IMR-90 (cell line): ENCODE measurements around the gene MSANTD1. TPM values are rescaled to one million over a fixed set of nuclear protein-coding genes. Genes with fewer than 3 reads are reported as not detected.

Experiments
- ATAC-seq: fragments of 200-7000 bp; cut with Tn5 transposase; 2 replicates; pipeline ENCODE4 v1.9.1; 2020; ENCODE audit warnings: low read depth, mild to moderate bottlenecking, moderate library complexity
- BruUV-seq: library from RNA; stranded (reverse); fragments of 400-500 nt; replicated peaks from 2 replicates; lab custom pipeline; 2021; lab: Mats Ljungman, UMichigan
- CTCF ChIA-PET: fragments of 300-600 bp; formaldehyde crosslinking; extraction: SDS; loops from one replicate; lab custom pipeline; 2021; ENCODE audit warnings: antibody characterized with exemption; lab: Yijun Ruan, JAX
- POLR2A ChIA-PET: fragments of 300-600 bp; sonication (Branson Sonifier 250); formaldehyde crosslinking; loops from one replicate; lab custom pipeline; 2022; ENCODE audit warnings: antibody characterized with exemption; ENCODE audit not compliant: unreplicated experiment; lab: Charles Lee
- DNase-seq: peaks from one replicate; pipeline ENCODE4 v3.0.0; 2013
- H2AFZ ChIP-seq: replicated peaks from 2 replicates; pipeline ENCODE3; 2013; ENCODE audit warnings: low read length, mild to moderate bottlenecking; ENCODE audit not compliant: poor library complexity
- H2AK5ac ChIP-seq: 2 replicates; pipeline ENCODE4 v1.6.1; 2013; ENCODE audit warnings: low read depth, low read length, inconsistent platforms
- H2AK9ac ChIP-seq: replicated peaks from 2 replicates; pipeline ENCODE3; 2013; ENCODE audit warnings: mild to moderate bottlenecking, low read depth, low read length, moderate library complexity; ENCODE audit not compliant: poor library complexity
- H2BK120ac ChIP-seq: 2 replicates; pipeline ENCODE4 v1.6.1; 2013; ENCODE audit warnings: low read depth, low read length, inconsistent platforms
- H2BK15ac ChIP-seq: 3 replicates; pipeline ENCODE4 v1.6.1; 2013; ENCODE audit warnings: low read depth, low read length, inconsistent platforms
- H2BK20ac ChIP-seq: 2 replicates; pipeline ENCODE4 v1.6.1; 2013; ENCODE audit warnings: low read depth, mild to moderate bottlenecking, inconsistent platforms, low read length, moderate library complexity
- H2BK5ac ChIP-seq: 2 replicates; pipeline ENCODE4 v1.6.1; 2013; ENCODE audit warnings: mild to moderate bottlenecking, low read depth, low read length, inconsistent platforms; ENCODE audit not compliant: poor library complexity, severe bottlenecking
- H3K14ac ChIP-seq: replicated peaks from 2 replicates; pipeline ENCODE4 v1.6.1; 2013; ENCODE audit warnings: low read depth, low read length, inconsistent platforms
- H3K18ac ChIP-seq: 2 replicates; pipeline ENCODE4 v1.6.1; 2013; ENCODE audit warnings: low read depth, low read length, control low read depth
- H3K23ac ChIP-seq: 2 replicates; pipeline ENCODE4 v1.6.1; 2013; ENCODE audit warnings: low read depth, low read length, inconsistent platforms
- H3K27ac ChIP-seq: 2 replicates; pipeline ENCODE4 v1.5.1; 2013; ENCODE audit warnings: mild to moderate bottlenecking, control low read depth, low read length; ENCODE audit not compliant: insufficient read depth
- H3K27me3 ChIP-seq: 2 replicates; pipeline ENCODE4 v1.6.1; 2013; ENCODE audit warnings: low read length; ENCODE audit not compliant: control insufficient read depth, insufficient read depth
- H3K36me3 ChIP-seq: 2 replicates; pipeline ENCODE4 v1.6.1; 2013; ENCODE audit warnings: low read length, mixed read lengths; ENCODE audit not compliant: control insufficient read depth, insufficient read depth
- H3K4ac ChIP-seq: 2 replicates; pipeline ENCODE4 v1.6.1; 2013; ENCODE audit warnings: low read depth, low read length, inconsistent platforms
- H3K4me1 ChIP-seq: 2 replicates; pipeline ENCODE4 v1.6.1; 2013; ENCODE audit warnings: low read length, mixed read lengths; ENCODE audit not compliant: control insufficient read depth, insufficient read depth
- H3K4me2 ChIP-seq: 2 replicates; pipeline ENCODE4 v1.6.1; 2013; ENCODE audit warnings: low read depth, mild to moderate bottlenecking, control low read depth, low read length, moderate library complexity
- H3K4me3 ChIP-seq: 2 replicates; pipeline ENCODE4 v1.5.1; 2013; ENCODE audit warnings: low read depth, mild to moderate bottlenecking, control low read depth, low read length, moderate library complexity; ENCODE audit not compliant: insufficient read depth
- H3K56ac ChIP-seq: 2 replicates; pipeline ENCODE4 v1.6.1; 2013; ENCODE audit warnings: low read length, inconsistent platforms; ENCODE audit not compliant: insufficient read depth; ENCODE audit errors: extremely low read depth
- H3K79me1 ChIP-seq, 2 experiments: 2 replicates each; pipeline ENCODE4 v1.6.1; 2013; ENCODE audit warnings: low read length in 2 of 2, inconsistent platforms in 1 of 2, low read depth in 1 of 2
- H3K9ac ChIP-seq: 2 replicates; pipeline ENCODE4 v1.6.1; 2013; ENCODE audit warnings: low read depth, low read length, control low read depth
- H3K9me1 ChIP-seq: 2 replicates; pipeline ENCODE4 v1.6.1; 2013; ENCODE audit warnings: low read length, inconsistent platforms; ENCODE audit not compliant: insufficient read depth
- H3K9me3 ChIP-seq: 2 replicates; pipeline ENCODE4 v1.6.1; 2013; ENCODE audit warnings: low read length; ENCODE audit not compliant: control insufficient read depth, insufficient read depth
- H4K20me1 ChIP-seq: 2 replicates; pipeline ENCODE4 v1.6.1; 2013; ENCODE audit warnings: low read length, inconsistent platforms; ENCODE audit not compliant: insufficient read depth
- H4K5ac ChIP-seq: 2 replicates; pipeline ENCODE4 v1.6.1; 2013; ENCODE audit warnings: mild to moderate bottlenecking, low read depth, low read length, control low read depth
- H4K8ac ChIP-seq, 2 experiments: 2 replicates each; pipeline ENCODE4 v1.6.1; 2013; ENCODE audit warnings: low read depth in 2 of 2, low read length in 2 of 2, control low read depth in 1 of 2, inconsistent platforms in 1 of 2
- H4K91ac ChIP-seq: 2 replicates; pipeline ENCODE4 v1.6.1; 2013; ENCODE audit warnings: low read depth, low read length, inconsistent platforms; ENCODE audit not compliant: insufficient read depth
- CEBPB ChIP-seq: IDR thresholded peaks from 2 replicates; pipeline ENCODE4 v1.6.1; 2012; ENCODE audit warnings: low read depth, low read length, improper control_type of control experiment
- FOS ChIP-seq: fragments of 150-350 bp; IDR thresholded peaks from 2 replicates; pipeline ENCODE4 v1.6.1; 2016; ENCODE audit warnings: low read depth, low read length
- MAZ ChIP-seq: IDR thresholded peaks from 2 replicates; pipeline ENCODE4 v1.6.1; 2012; ENCODE audit warnings: low read depth, mild to moderate bottlenecking, low read length, improper control_type of control experiment, moderate library complexity, borderline replicate concordance
- MXI1 ChIP-seq: IDR thresholded peaks from 2 replicates; pipeline ENCODE4 v1.6.1; 2012; ENCODE audit warnings: low read depth, mild to moderate bottlenecking, low read length, moderate library complexity, borderline replicate concordance
- NFE2L2 ChIP-seq: fragments of 150-350 bp; IDR thresholded peaks from 2 replicates; pipeline ENCODE4 v1.6.1; 2016; ENCODE audit warnings: low read depth, mild to moderate bottlenecking, low read length
- POLR2A ChIP-seq: IDR thresholded peaks from 2 replicates; pipeline ENCODE4 v1.6.1; 2012; ENCODE audit warnings: mild to moderate bottlenecking, low read depth, low read length
- RAD21 ChIP-seq: IDR thresholded peaks from 2 replicates; pipeline ENCODE4 v1.6.1; 2012; ENCODE audit warnings: low read length, improper control_type of control experiment
- RCOR1 ChIP-seq: IDR thresholded peaks from 2 replicates; pipeline ENCODE4 v1.6.1; 2012; ENCODE audit warnings: mild to moderate bottlenecking, low read length, improper control_type of control experiment; ENCODE audit not compliant: insufficient replicate concordance
- RFX5 ChIP-seq: IDR thresholded peaks from 2 replicates; pipeline ENCODE4 v1.8.0; 2012; ENCODE audit warnings: low read depth, mild to moderate bottlenecking, low read length, moderate library complexity
- WGBS, 2 experiments: methylation state at CpG; one replicate each; pipeline versions ENCODE4 v1.1.5 to v1.1.7; 2013; ENCODE audit warnings: missing lambda C conversion rate in 2 of 2; ENCODE audit not compliant: insufficient read length in 1 of 2; ENCODE audit errors: extremely low coverage in 2 of 2; 5-methylcytosine and 5-hydroxymethylcytosine counted together
- dilution Hi-C: fragments of 300-500 bp; cut with HindIII; formaldehyde crosslinking; loops from one replicate; pipeline ENCODE4 v1.14.3; 2018; ENCODE audit warnings: low sequenced_read_pairs; ENCODE audit not compliant: unreplicated experiment
- in situ Hi-C: fragments of 300-500 bp; cut with MboI; formaldehyde crosslinking; loops from 3 replicates; pipeline ENCODE4 v1.14.3; 2019; ENCODE audit warnings: low sequenced_read_pairs, inconsistent platforms, mixed read lengths
- intact Hi-C: fragments of 100-400 bp; cut with micrococcal nuclease; formaldehyde crosslinking; loops from 2 replicates; pipeline ENCODE4 v1.10.0; 2022
- polyA plus RNA-seq, 3 experiments: library from polyadenylated mRNA; depleted of rRNA; stranded (reverse); fragments of >200 nt; gene quantifications; 2 replicates each; pipeline ENCODE4 v1.2.3, GENCODE V29; 2012; ENCODE audit warnings: low replicate concordance in 1 of 3
- total RNA-seq: library from RNA; depleted of rRNA; stranded (reverse); fragments of >200 nt; gene quantifications from 2 replicates; pipeline ENCODE4 v1.2.3, GENCODE V29; 2012

The MSANTD1 gene
- total and polyA plus RNA-seq, 2 of the 4 experiments (the other 2 are of a cell fraction): under 0.01 to 0.07 TPM

GRCh38 chr4:3200423-3201090 lies 48.4 kb upstream of the MSANTD1 start (continued):
- no peak for TF ChIP-seq CEBPB

GRCh38 chr4:3201718-3202702 lies 46.9 kb upstream of the MSANTD1 start:
- intact Hi-C loops: no loop called here
- in situ Hi-C loops: no loop called here
- H3K9ac ChIP-seq: no peak overlapping the region
- no peak overlapping the region; the same call in 1 of the 2 replicates for H2AK5ac ChIP-seq
- WGBS, 2 experiments: 67% methylated on average over 2 of the region's 11 CpGs; no CpG with 5 or more reads in 1 of the 2 experiments
- BruUV-seq: no TSS peak
- peak; percentile 69 for DNase-seq
- TF ChIP-seq FOS (no peak), RFX5 (no peak), RCOR1 (no peak), NFE2L2 (no peak), POLR2A (no peak), RAD21 (no peak), CEBPB (no peak), MXI1 (no peak), MAZ (no peak)
- no peak overlapping the region for H2BK20ac ChIP-seq
- peak; percentile 47 for ATAC-seq
- H3K18ac ChIP-seq: no peak overlapping the region
- no peak overlapping the region for H4K91ac ChIP-seq
- H3K14ac ChIP-seq: no peak overlapping the region
- no peak overlapping the region for H3K4me2 ChIP-seq
- H3K4me1 ChIP-seq: peaks cover 18% of the 10 kb centered on the region
- no peaks in the 10 kb centered on the region for H3K9me3 ChIP-seq
- H2BK15ac ChIP-seq: no peak overlapping the region
- no peak overlapping the region for H4K5ac ChIP-seq
- H3K4ac ChIP-seq: 0 out of 2 replicates have a peak overlapping the region, but pooled peaks have one; percentile 2
- no peak overlapping the region for H2AFZ ChIP-seq
- no peak overlapping the region for H3K56ac ChIP-seq
- H3K27me3 ChIP-seq: no peaks in the 10 kb centered on the region
- H2AK9ac ChIP-seq: peak overlapping the region; percentile 85
- H2BK5ac ChIP-seq: no peak overlapping the region
- ChIA-PET POLR2A (no interaction called here), CTCF (interaction anchor here (0.8 to 1.6 kb wide), 2 partner anchors 10 to 12 kb away, joined by 3 read pairs; no protein-coding TSS in a partner anchor)
- H3K4me3 ChIP-seq: no peak overlapping the region
- peaks cover 0 to 19% of the 10 kb centered on the region in 2 experiments; a peak in 2 of 4 replicates for H3K79me1 ChIP-seq
- peak overlapping the region; percentile 68; the same call in 1 of the 2 replicates for H3K23ac ChIP-seq
- H4K20me1 ChIP-seq: peaks cover 13% of the 10 kb centered on the region; the same call in 1 of the 2 replicates
- no peak overlapping the region for H2BK120ac ChIP-seq
- peaks cover 16% of the 10 kb centered on the region for H3K9me1 ChIP-seq
- H3K36me3 ChIP-seq: peaks cover 17% of the 10 kb centered on the region; the same call in 1 of the 2 replicates
- dilution Hi-C loops: no loop called here
- H4K8ac ChIP-seq: no peak overlapping the region
- H3K27ac ChIP-seq: peak overlapping the region; percentile 28; the same call in 1 of the 2 replicates
